GM19468 (cell line): ENCODE results near the gene NUDT14.

Experiments used
- ATAC-seq: cut with Tn5 transposase; IDR thresholded peaks from one replicate; pipeline ENCODE4 v1.9.1; 2021; ENCODE audit warnings: mild to moderate bottlenecking, moderate library complexity, moderate number of reproducible peaks; ENCODE audit not compliant: unreplicated experiment; ENCODE audit errors: extremely low read depth

Gene NUDT14

GRCh38 chr14:105150026-105150367 is 31.1 kb downstream of the NUDT14 start:
- no peak for ATAC-seq

- no peak for ATAC-seq
These were observed 31.8 kb downstream of the NUDT14 start for GRCh38 chr14:105149146-105149781.

GRCh38 chr14:105148604-105149145 is 32.4 kb downstream of the NUDT14 start:
- ATAC-seq: no peak

- ATAC-seq: no peak
These were observed 33.2 kb downstream of the NUDT14 start for GRCh38 chr14:105147671-105148603.

GRCh38 chr14:105146976-105147635 is 34.0 kb downstream of the NUDT14 start:
- ATAC-seq: no peak

- ATAC-seq: no peak
These were observed 34.7 kb downstream of the NUDT14 start for GRCh38 chr14:105146181-105146975.

GRCh38 chr14:105145381-105146180 is 35.5 kb downstream of the NUDT14 start:
- no peak for ATAC-seq

- ATAC-seq: no peak
These were observed 36.3 kb downstream of the NUDT14 start for GRCh38 chr14:105144666-105145380.

- no peak for ATAC-seq
These were observed 37.0 kb downstream of the NUDT14 start for GRCh38 chr14:105144026-105144665.

GRCh38 chr14:105143451-105144025 is 37.6 kb downstream of the NUDT14 start:
- ATAC-seq: no peak

- no peak for ATAC-seq
These were observed 38.3 kb downstream of the NUDT14 start for GRCh38 chr14:105142651-105143450.

GRCh38 chr14:105141486-105142281 is 39.4 kb downstream of the NUDT14 start:
- ATAC-seq: no peak

GRCh38 chr14:105141026-105141425 is 40.1 kb downstream of the NUDT14 start:
- no peak for ATAC-seq

- no peak for ATAC-seq
These were observed 40.5 kb downstream of the NUDT14 start for GRCh38 chr14:105140581-105140980.

GRCh38 chr14:105139831-105140239 is 41.3 kb downstream of the NUDT14 start:
- ATAC-seq: no peak

- no peak for ATAC-seq
These were observed 41.8 kb downstream of the NUDT14 start for GRCh38 chr14:105139212-105139825.
